Cardiac fibroblast (primary cell): ENCODE data around the gene AREG.

Source experiments
- DNase-seq, 2 donors: peaks; one replicate each; pipeline versions ENCODE4 v3.0.0 to v3.0.0-alpha.2; 2010; ENCODE audit warnings: low read depth in 2 of 2
- H3K4me3 ChIP-seq, 2 donors: replicated peaks in 1 of 2; 1 replicate in 1 of 2; 2 replicates in 1 of 2; pipeline ENCODE4 v1.5.1; 2011; ENCODE audit warnings: low read depth in 2 of 2, low read length in 2 of 2, mild to moderate bottlenecking in 2 of 2, moderate library complexity in 1 of 2
- TF ChIP-seq, protein P1 (sequence below): IDR thresholded peaks from one replicate; pipeline ENCODE4 v1.5.1; 2011; ENCODE audit warnings: low read depth, mild to moderate bottlenecking, low read length, inconsistent platforms

Gene AREG

DNA sequence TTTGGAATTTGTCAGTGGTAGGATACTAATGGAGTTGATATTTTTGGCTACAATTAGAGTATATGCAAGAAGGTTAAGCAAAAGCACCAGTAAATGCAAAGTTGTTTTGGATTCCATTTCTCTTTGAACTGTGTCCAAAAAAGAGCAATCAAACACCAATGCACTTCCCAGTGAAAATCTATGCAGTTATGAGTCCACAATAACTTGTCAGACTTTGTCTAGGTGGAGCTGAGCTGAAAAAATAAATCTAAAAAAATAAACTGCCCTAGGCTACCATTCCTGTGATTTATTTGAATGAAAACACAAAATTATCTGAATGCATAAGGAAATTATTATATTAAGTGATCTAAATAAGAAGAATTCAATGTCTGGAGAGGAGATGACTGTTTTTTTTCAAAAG, 37.0 kb upstream of the AREG start:
- DNase-seq, result no peak
- TF ChIP-seq, protein P1, sequence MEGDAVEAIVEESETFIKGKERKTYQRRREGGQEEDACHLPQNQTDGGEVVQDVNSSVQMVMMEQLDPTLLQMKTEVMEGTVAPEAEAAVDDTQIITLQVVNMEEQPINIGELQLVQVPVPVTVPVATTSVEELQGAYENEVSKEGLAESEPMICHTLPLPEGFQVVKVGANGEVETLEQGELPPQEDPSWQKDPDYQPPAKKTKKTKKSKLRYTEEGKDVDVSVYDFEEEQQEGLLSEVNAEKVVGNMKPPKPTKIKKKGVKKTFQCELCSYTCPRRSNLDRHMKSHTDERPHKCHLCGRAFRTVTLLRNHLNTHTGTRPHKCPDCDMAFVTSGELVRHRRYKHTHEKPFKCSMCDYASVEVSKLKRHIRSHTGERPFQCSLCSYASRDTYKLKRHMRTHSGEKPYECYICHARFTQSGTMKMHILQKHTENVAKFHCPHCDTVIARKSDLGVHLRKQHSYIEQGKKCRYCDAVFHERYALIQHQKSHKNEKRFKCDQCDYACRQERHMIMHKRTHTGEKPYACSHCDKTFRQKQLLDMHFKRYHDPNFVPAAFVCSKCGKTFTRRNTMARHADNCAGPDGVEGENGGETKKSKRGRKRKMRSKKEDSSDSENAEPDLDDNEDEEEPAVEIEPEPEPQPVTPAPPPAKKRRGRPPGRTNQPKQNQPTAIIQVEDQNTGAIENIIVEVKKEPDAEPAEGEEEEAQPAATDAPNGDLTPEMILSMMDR, result no peak
- no peak overlapping the region for H3K4me3 ChIP-seq

DNA sequence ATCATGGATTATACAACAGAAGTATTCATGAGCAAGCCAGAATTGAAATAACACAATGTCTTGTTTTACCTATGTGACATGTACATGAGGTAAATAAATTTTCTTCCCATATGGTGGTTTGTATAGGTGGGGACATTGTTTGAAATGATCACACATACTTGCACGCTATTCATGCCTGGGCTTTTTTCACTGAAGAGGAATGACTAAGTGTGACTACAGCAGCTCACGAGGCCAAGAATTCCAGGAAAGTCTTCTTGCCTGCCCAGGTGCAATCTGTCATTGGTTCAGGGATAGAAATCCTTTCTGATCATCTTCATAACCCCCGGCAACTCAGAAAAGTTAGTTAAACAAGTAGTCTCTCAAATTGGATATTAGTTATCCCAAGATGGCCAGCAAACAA, 36.3 kb upstream of the AREG start:
- no peak overlapping the region for H3K4me3 ChIP-seq
- peak in 1 of 2 donors; percentile 86 for DNase-seq
- TF ChIP-seq, protein P1, result no peak

DNA sequence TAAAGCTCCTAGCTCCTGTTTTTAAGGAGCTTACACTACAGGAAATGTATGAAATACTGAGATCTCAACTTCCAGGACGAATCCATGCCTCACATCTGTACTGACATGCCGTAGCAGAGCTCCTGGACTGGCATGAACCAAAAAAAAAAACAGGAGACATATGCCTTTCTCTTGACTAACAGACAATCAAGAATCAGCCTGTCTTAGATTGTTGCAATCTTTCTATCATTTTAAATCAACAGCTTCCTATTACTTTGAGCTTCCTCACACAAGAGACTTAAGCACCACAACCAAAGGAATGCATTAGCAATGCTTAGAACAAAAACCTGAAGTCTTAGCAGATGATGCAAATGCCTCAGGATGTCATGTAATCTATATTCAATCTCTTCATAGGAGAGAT, 34.7 kb upstream of the AREG start:
- peak in 1 of 2 donors; percentile 62 for DNase-seq
- H3K4me3 ChIP-seq, result no peak overlapping the region
- TF ChIP-seq, protein P1, result no peak

DNA sequence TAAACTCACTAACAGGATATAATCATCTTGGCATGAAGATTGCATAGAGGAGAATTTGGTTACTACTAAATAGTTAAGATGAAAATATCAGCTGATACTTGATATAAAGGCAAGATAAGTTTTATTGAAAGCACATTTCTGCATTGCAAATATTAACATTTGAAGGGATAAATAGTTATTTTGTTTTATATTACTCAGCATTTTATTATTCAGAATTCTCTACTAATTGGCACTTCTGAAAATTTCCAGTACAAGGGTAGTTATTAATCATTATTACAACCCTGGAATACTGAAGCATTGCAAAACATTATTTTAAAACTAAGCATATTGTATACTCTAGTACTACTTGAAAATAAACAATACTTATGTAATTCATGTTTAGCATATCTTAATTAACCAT, 32.7 kb upstream of the AREG start:
- TF ChIP-seq, protein P1, result no peak
- H3K4me3 ChIP-seq, result no peak overlapping the region
- no peak for DNase-seq

DNA sequence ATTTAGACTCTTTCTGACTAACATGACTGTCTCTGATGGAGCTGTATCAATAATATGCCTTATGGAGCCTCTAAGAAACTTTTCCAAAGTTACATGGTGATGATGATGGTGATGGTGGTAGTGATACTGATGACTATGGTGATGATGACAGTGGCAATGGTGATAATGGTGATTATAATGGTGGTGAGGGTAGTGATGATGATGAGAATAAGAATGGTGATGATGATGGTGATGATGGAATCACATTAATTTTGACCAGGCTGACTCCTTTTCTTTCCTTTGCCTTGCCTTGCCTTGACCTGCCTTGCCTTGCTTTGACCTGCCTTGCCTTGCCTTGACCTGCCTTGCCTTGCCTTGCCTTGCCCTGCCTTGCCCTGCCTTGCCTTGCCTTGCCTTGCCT, 31.7 kb upstream of the AREG start:
- TF ChIP-seq, protein P1, result no peak
- DNase-seq, result no peak
- H3K4me3 ChIP-seq, result no peak overlapping the region

DNA sequence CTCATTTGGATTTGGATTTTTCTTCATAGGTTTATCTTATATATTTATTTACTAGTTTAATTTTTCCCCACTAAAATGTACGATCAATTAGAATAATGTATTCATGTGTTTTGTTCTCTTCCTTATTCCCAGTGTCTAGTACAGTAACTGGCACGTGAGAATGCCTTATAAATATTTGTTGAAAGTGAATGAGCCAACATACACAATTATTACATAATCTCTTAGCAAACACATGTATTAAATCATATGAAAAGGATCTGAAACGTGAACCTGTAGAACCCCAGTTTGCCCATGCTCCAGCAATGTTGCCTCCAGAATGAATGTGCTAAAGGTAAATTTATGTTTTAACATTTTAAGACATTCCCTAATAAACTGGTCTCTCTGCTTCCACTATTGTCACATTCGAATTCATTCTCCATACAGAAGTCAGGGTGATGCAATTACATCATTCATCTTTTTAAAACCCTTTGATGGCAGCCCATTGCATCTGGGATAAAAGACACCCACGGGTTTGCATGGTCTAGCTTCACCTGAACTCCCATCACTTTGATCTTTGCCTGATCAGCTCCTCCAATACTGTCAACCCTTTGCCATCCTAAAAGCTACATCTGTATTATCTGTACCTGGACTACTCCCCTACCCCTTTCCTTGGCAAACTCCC, 30.7 kb upstream of the AREG start:
- TF ChIP-seq, protein P1, result no peak
- no peak for DNase-seq
- no peak overlapping the region for H3K4me3 ChIP-seq
